ENCODE results near the gene CPNE2. TPM values are rescaled to one million over a fixed set of nuclear protein-coding genes. Genes with fewer than 3 reads are reported as not detected.

Gene CPNE2
- 28.1 TPM for polyA plus RNA-seq (2012; ENCODE audit: insufficient read depth, insufficient read length, low read depth)

GRCh38 chr16:57091975-57092785 is at the start of gene CPNE2:
Gene CPNE2, plus strand, starts transcription at chr16:57092583. Its CDS starts 18,160 bp downstream, at chr16:57110743.
- no peaks in the 10 kb centered on the region for H3K36me3 ChIP-seq
- no peaks in the 10 kb centered on the region for H3K4me1 ChIP-seq
- peak within 1 kb of the TSS; percentile 72 for H3K4me3 ChIP-seq (ENCODE audit: low read depth, low read length)
- H3K9me3 ChIP-seq: no peaks in the 10 kb centered on the region
- H3K27me3 ChIP-seq: no peaks in the 10 kb centered on the region
- no peak for TF ChIP-seq CTCF (IDR thresholded peaks at IDR 0.05; ENCODE audit: low read depth, low read length)
- DNase-seq: peak; percentile 83

GRCh38 chr16:57043248-57043647 is 49.1 kb upstream of the CPNE2 start:
- TF ChIP-seq CTCF (IDR thresholded peaks at IDR 0.05; ENCODE audit: low read depth, low read length): no peak
- H3K4me1 ChIP-seq: no peaks in the 10 kb centered on the region; the same call in 1 of the 2 replicates
- H3K36me3 ChIP-seq: no peaks in the 10 kb centered on the region
- no peaks in the 10 kb centered on the region for H3K9me3 ChIP-seq
- H3K27me3 ChIP-seq: no peaks in the 10 kb centered on the region
- no peak overlapping the region for H3K4me3 ChIP-seq (ENCODE audit: low read depth, low read length)
- DNase-seq: no peak

- Histone ChIP-seq H3K4me3 (ENCODE audit: low read depth, low read length) (no peak overlapping the region), H3K9me3 (no peaks in the 10 kb centered on the region), H3K4me1 (no peaks in the 10 kb centered on the region; the same call in 1 of the 2 replicates), H3K36me3 (no peaks in the 10 kb centered on the region), H3K27me3 (no peaks in the 10 kb centered on the region)
- no peak for DNase-seq
- TF ChIP-seq CTCF (IDR thresholded peaks at IDR 0.05; ENCODE audit: low read depth, low read length): no peak
These were observed 47.3 kb upstream of the CPNE2 start for GRCh38 chr16:57044931-57045693.

- TF ChIP-seq CTCF (IDR thresholded peaks at IDR 0.05; ENCODE audit: low read depth, low read length): peak; percentile 86
- DNase-seq: peak; percentile 80
- Histone ChIP-seq H3K36me3 (no peaks in the 10 kb centered on the region), H3K4me1 (no peaks in the 10 kb centered on the region; the same call in 1 of the 2 replicates), H3K27me3 (no peaks in the 10 kb centered on the region), H3K4me3 (ENCODE audit: low read depth, low read length) (peak overlapping the region; percentile 34), H3K9me3 (no peaks in the 10 kb centered on the region)
These were observed 46.5 kb upstream of the CPNE2 start for GRCh38 chr16:57045694-57046381.

GRCh38 chr16:57048095-57048494 is 44.3 kb upstream of the CPNE2 start:
- H3K4me1 ChIP-seq: no peaks in the 10 kb centered on the region; the same call in 1 of the 2 replicates
- H3K4me3 ChIP-seq (ENCODE audit: low read depth, low read length): no peak overlapping the region
- H3K36me3 ChIP-seq: no peaks in the 10 kb centered on the region
- no peaks in the 10 kb centered on the region for H3K27me3 ChIP-seq
- no peak for TF ChIP-seq CTCF (IDR thresholded peaks at IDR 0.05; ENCODE audit: low read depth, low read length)
- H3K9me3 ChIP-seq: no peaks in the 10 kb centered on the region
- DNase-seq: no peak

All from BE2C (cell line).